H1 (cell line): Measurements from ENCODE around the gene TMIGD2. TPM values are rescaled to one million over a fixed set of nuclear protein-coding genes. Genes with fewer than 3 reads are reported as not detected.

Experiments
- CTCF ChIA-PET: fragments of 300-600 bp; sonication (Branson Sonifier 250); formaldehyde crosslinking; loops from one replicate; lab custom pipeline; 2021; ENCODE audit not compliant: partially characterized antibody; lab: Charles Lee
- POLR2A ChIA-PET: fragments of 300-600 bp; sonication (Branson Sonifier 250); formaldehyde crosslinking; loops from one replicate; lab custom pipeline; 2021; ENCODE audit warnings: inconsistent platforms; ENCODE audit not compliant: partially characterized antibody; lab: Charles Lee
- DNase-seq, 2 experiments: peaks; one replicate each; pipeline versions ENCODE4 v3.0.0 to v3.0.0-alpha.2; 2010 to 2022; ENCODE audit warnings: low spot score in 2 of 2, low read depth in 1 of 2, mixed read lengths in 1 of 2
- FAIRE-seq: peaks from 2 replicates; lab custom pipeline; 2011; peaks lifted over from hg19 to GRCh38; lab: Jason Lieb, UNC
- H2AFZ ChIP-seq: 2 replicates; pipeline ENCODE4 v1.8.1; 2012; ENCODE audit warnings: low read length, inconsistent platforms
- H2AK5ac ChIP-seq: 2 replicates; pipeline ENCODE4 v1.6.1; 2013; ENCODE audit warnings: low read depth, low read length
- H2BK120ac ChIP-seq: replicated peaks from 2 replicates; pipeline ENCODE3; 2013; ENCODE audit warnings: low read depth, low read length, inconsistent platforms
- H2BK12ac ChIP-seq: 2 replicates; pipeline ENCODE4 v1.6.1; 2013; ENCODE audit warnings: low read depth, low read length
- H2BK15ac ChIP-seq: 2 replicates; pipeline ENCODE4 v1.6.1; 2013; ENCODE audit warnings: low read length
- H2BK20ac ChIP-seq: 2 replicates; pipeline ENCODE4 v1.6.1; 2013; ENCODE audit warnings: low read length
- H2BK5ac ChIP-seq: 2 replicates; pipeline ENCODE4 v1.6.1; 2013; ENCODE audit warnings: low read depth, low read length
- H3K14ac ChIP-seq: 2 replicates; pipeline ENCODE4 v1.6.1; 2013; ENCODE audit warnings: inconsistent platforms; ENCODE audit not compliant: insufficient read length
- H3K18ac ChIP-seq: 2 replicates; pipeline ENCODE4 v1.6.1; 2013; ENCODE audit warnings: low read length; ENCODE audit errors: extremely low read depth
- H3K23ac ChIP-seq: 2 replicates; pipeline ENCODE4 v1.6.1; 2013; ENCODE audit warnings: inconsistent platforms; ENCODE audit not compliant: insufficient read length
- H3K23me2 ChIP-seq: 2 replicates; pipeline ENCODE4 v1.6.1; 2013; ENCODE audit warnings: low read depth, low read length
- H3K27ac ChIP-seq: 2 replicates; pipeline ENCODE4 v1.6.1; 2011; ENCODE audit warnings: low read depth, low read length, inconsistent platforms
- H3K27me3 ChIP-seq, 4 experiments: replicated peaks in 1 of 4; 1 replicate in 1 of 4; 2 replicates in 3 of 4; pipeline versions ENCODE4 v1.6.1 to v1.8.1; 2011 to 2013; ENCODE audit warnings: low read length in 3 of 4, mild to moderate bottlenecking in 3 of 4, inconsistent platforms in 2 of 4, mixed read lengths in 2 of 4, moderate library complexity in 1 of 4; ENCODE audit not compliant: control insufficient read depth in 3 of 4, insufficient read depth in 3 of 4; ENCODE audit errors: extremely low read depth in 1 of 4
- H3K36me3 ChIP-seq, 4 experiments: 2 replicates each; pipeline versions ENCODE4 v1.6.1 to v1.8.1; 2011 to 2013; ENCODE audit warnings: mild to moderate bottlenecking in 4 of 4, low read length in 3 of 4, moderate library complexity in 2 of 4, control low read depth in 1 of 4, inconsistent platforms in 1 of 4; ENCODE audit not compliant: insufficient read depth in 4 of 4, control insufficient read depth in 2 of 4
- H3K4ac ChIP-seq: replicated peaks from 2 replicates; pipeline ENCODE3; 2013; ENCODE audit warnings: low read length, low read depth, mixed read lengths, inconsistent platforms; ENCODE audit not compliant: insufficient read length
- H3K4me1 ChIP-seq, 4 experiments: replicated peaks in 1 of 4; 1 replicate in 1 of 4; 2 replicates in 3 of 4; pipeline versions ENCODE4 v1.6.1 to v1.8.1; 2011 to 2013; ENCODE audit warnings: low read length in 3 of 4, inconsistent platforms in 2 of 4, mixed read lengths in 1 of 4; ENCODE audit not compliant: insufficient read depth in 4 of 4, control insufficient read depth in 3 of 4
- H3K4me2 ChIP-seq, 2 experiments: 2 replicates each; pipeline versions ENCODE4 v1.6.1 to v1.8.1; 2011 to 2013; ENCODE audit warnings: low read depth in 2 of 2, low read length in 2 of 2, control low read depth in 1 of 2, inconsistent platforms in 1 of 2, mild to moderate bottlenecking in 1 of 2; ENCODE audit not compliant: insufficient read depth in 1 of 2
- H3K4me3 ChIP-seq, 4 experiments: fragments of 200-600, 300-600 bp in 1 of 4; sonication (generic), shearing (Covaris generic), sonication (Bioruptor Twin) in 1 of 4; 2 replicates each; pipeline versions ENCODE4 v1.5.1 to v1.8.1; 2011 to 2016; ENCODE audit warnings: low read length in 4 of 4, low read depth in 3 of 4, control low read depth in 2 of 4, inconsistent platforms in 2 of 4, mild to moderate bottlenecking in 2 of 4, mixed read lengths in 1 of 4, moderate library complexity in 1 of 4; ENCODE audit not compliant: insufficient read depth in 2 of 4; ENCODE audit errors: extremely low read depth in 1 of 4
- H3K56ac ChIP-seq: replicated peaks from 2 replicates; pipeline ENCODE3; 2013; ENCODE audit warnings: low read depth, mild to moderate bottlenecking, mixed read lengths, low read length, inconsistent platforms; ENCODE audit not compliant: insufficient read length
- H3K79me1 ChIP-seq: 2 replicates; pipeline ENCODE4 v1.6.1; 2013; ENCODE audit warnings: low read depth, low read length, control low read depth
- H3K79me2 ChIP-seq, 2 experiments: 2 replicates each; pipeline versions ENCODE4 v1.6.1 to v1.8.1; 2012 to 2013; ENCODE audit warnings: low read length in 2 of 2, mild to moderate bottlenecking in 2 of 2, inconsistent platforms in 1 of 2; ENCODE audit not compliant: insufficient read depth in 2 of 2, control insufficient read depth in 1 of 2
- H3K9ac ChIP-seq, 4 experiments: replicated peaks in 1 of 4; 1 replicate in 1 of 4; 2 replicates in 3 of 4; pipeline versions ENCODE4 v1.6.1 to v1.8.1; 2011 to 2013; ENCODE audit warnings: low read depth in 3 of 4, low read length in 3 of 4, control low read depth in 2 of 4, mild to moderate bottlenecking in 2 of 4, moderate library complexity in 2 of 4, inconsistent platforms in 1 of 4; ENCODE audit errors: extremely low read depth in 1 of 4
- H3K9me3 ChIP-seq, 2 experiments: 2 replicates each; pipeline versions ENCODE4 v1.6.1 to v1.8.1; 2012 to 2013; ENCODE audit warnings: mild to moderate bottlenecking in 2 of 2, moderate library complexity in 2 of 2, control low read depth in 1 of 2, inconsistent platforms in 1 of 2, low read depth in 1 of 2, low read length in 1 of 2, mixed read lengths in 1 of 2; ENCODE audit not compliant: insufficient read depth in 2 of 2
- H4K20me1 ChIP-seq, 2 experiments: replicated peaks in 1 of 2; 2 replicates each; pipeline versions ENCODE3 to v1.8.1; 2011 to 2013; ENCODE audit warnings: inconsistent platforms in 2 of 2, low read length in 2 of 2, mild to moderate bottlenecking in 1 of 2; ENCODE audit not compliant: insufficient read depth in 2 of 2, control insufficient read depth in 1 of 2
- H4K5ac ChIP-seq: 2 replicates; pipeline ENCODE4 v1.6.1; 2013; ENCODE audit warnings: low read length, low read depth, mixed read lengths, inconsistent platforms; ENCODE audit not compliant: insufficient read length
- H4K8ac ChIP-seq: 2 replicates; pipeline ENCODE4 v1.8.0; 2013; ENCODE audit warnings: mild to moderate bottlenecking, moderate library complexity, low read length, inconsistent platforms; ENCODE audit not compliant: insufficient read depth; ENCODE audit errors: extremely low read depth
- H4K91ac ChIP-seq: replicated peaks from 2 replicates; pipeline ENCODE3; 2013; ENCODE audit warnings: low read length, mixed read lengths, inconsistent platforms; ENCODE audit not compliant: insufficient read length
- BRCA1 ChIP-seq: IDR thresholded peaks from 2 replicates; pipeline ENCODE4 v1.6.1; 2012; ENCODE audit warnings: low read depth, low read length, improper control_type of control experiment
- CHD2 ChIP-seq: IDR thresholded peaks from 2 replicates; pipeline ENCODE4 v1.6.1; 2012; ENCODE audit warnings: low read length, improper control_type of control experiment
- CTCF ChIP-seq, 3 experiments: IDR thresholded peaks; 1 replicate in 2 of 3; 2 replicates in 1 of 3; pipeline versions ENCODE4 v1.5.1 to v1.6.1; 2011; ENCODE audit warnings: low read length in 3 of 3, mild to moderate bottlenecking in 3 of 3, inconsistent platforms in 2 of 3, low read depth in 1 of 3, moderate library complexity in 1 of 3; ENCODE audit not compliant: insufficient read depth in 1 of 3; ENCODE audit errors: control extremely low read depth in 1 of 3
- JUN ChIP-seq: IDR thresholded peaks from 2 replicates; pipeline ENCODE4 v1.6.1; 2011; ENCODE audit warnings: low read depth, mild to moderate bottlenecking, improper control_type of control experiment, low read length
- SIRT6 ChIP-seq: IDR thresholded peaks from one replicate; pipeline ENCODE4 v1.7.1; 2012; ENCODE audit warnings: low read length, inconsistent platforms
- SP2 ChIP-seq: IDR thresholded peaks from 2 replicates; pipeline ENCODE4 v1.6.1; 2012; ENCODE audit warnings: mild to moderate bottlenecking, low read length, inconsistent platforms
- WGBS, 2 experiments: shearing (Covaris generic) in 1 of 2; methylation state at CpG; one replicate each; pipeline versions ENCODE4 v1.1.6 to v1.1.7; 2013 to 2015; ENCODE audit warnings: low lambda C conversion rate in 2 of 2, mixed read lengths in 2 of 2, inconsistent platforms in 1 of 2, low coverage in 1 of 2, missing lambda C conversion rate in 1 of 2; ENCODE audit not compliant: insufficient replicate concordance in 2 of 2, insufficient coverage in 1 of 2, insufficient read length in 1 of 2; ENCODE audit errors: extremely low coverage in 1 of 2, missing lambda C conversion rate in 1 of 2; 5-methylcytosine and 5-hydroxymethylcytosine counted together
- polyA plus RNA-seq, 7 experiments: library from polyadenylated mRNA; depleted of rRNA in 3 of 7; stranded (reverse) in 5 of 7; unstranded in 2 of 7; fragments of >200 nt in 5 of 7; fragments of 200-250 nt in 2 of 7; gene quantifications; 1 replicate in 5 of 7; 2 replicates in 1 of 7; 4 replicates in 1 of 7; pipeline versions ENCODE4 v1.2.1 to v1.2.3, GENCODE V29; 2011 to 2013; ENCODE audit warnings: missing spikeins in 2 of 7, mixed read lengths in 2 of 7
- total RNA-seq: library from RNA; stranded (reverse); fragmentation: NEBNext Ultra II Directional; extraction: Animal tissue kit (Norgen Biotek cat#: 25700); gene quantifications from 2 replicates; pipeline ENCODE4 v1.2.1, GENCODE V29; 2021
- TF ChIP-seq, protein P1 (sequence below): IDR thresholded peaks from 2 replicates; pipeline ENCODE4 v1.6.1; 2011; ENCODE audit warnings: low read length, improper control_type of control experiment

Gene TMIGD2
- total and polyA plus RNA-seq, 2 of the 8 experiments (the other 6 are each of a cell fraction or from before 2014, with no cell fraction given), result 0.39 to 0.41 TPM

DNA sequence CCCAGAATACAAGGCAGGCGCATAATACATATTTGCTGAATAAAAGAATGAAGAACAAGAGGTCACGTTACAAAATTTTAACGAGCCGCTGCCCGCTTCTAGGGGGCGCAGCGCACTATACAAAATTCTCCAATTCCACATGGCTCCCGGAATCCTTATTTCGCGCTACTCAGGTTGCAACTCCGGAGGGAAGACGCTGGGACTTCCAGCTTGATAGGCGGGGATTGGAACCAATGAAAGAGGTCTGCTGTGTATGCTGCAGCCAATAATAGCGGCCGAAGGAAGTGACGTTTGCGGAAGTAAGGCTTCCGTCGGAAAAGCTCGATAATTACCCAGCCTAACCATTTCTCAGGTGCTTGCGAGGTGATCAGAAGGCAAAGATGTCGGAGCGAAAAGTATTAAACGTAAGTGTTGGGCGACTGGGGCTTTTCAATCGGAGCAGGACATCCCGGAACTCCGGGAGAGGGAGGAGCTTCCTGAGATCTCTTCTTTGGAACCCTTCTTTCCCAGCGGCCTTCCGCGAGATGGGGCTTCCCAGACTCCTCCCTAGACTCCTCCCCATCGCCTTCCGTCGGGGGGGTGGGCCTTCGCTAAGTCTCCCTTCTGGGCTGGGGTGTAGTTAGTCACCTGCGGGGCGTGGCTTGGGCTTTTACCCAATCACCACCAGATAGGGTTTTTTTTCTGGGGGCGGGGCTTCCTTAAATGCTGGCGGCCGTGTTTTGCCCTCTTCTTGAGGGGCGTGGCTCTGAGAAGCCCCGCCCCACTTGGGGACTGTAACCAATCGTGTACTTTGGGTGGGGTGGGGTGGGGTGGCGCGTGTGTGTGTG is 55.2 kb downstream of the TMIGD2 start, which contains the start of gene YJU2:
Gene YJU2 (plus strand): TSS at position 314 of the 827 bp plus-strand sequence. CDS start 67 bp downstream, at position 381.
- peak within 1 kb of the TSS; percentile 67 to 98 (median 93) for H3K9ac ChIP-seq
- peak within 1 kb of the TSS; percentile 87 for H4K91ac ChIP-seq
- H2BK20ac ChIP-seq, result no peak within 1 kb of the TSS
- H3K23me2 ChIP-seq, result no peaks in the 10 kb centered on the region; the same call in 1 of the 2 replicates
- H4K8ac ChIP-seq, result peak within 1 kb of the TSS; percentile 96; the same call in 1 of the 2 replicates
- peaks cover 0 to 3% of the 10 kb centered on the region in 2 experiments for H4K20me1 ChIP-seq
- H3K79me1 ChIP-seq, result peaks cover 5% of the 10 kb centered on the region; the same call in 1 of the 2 replicates
- ChIA-PET POLR2A (interaction anchor here (0.5 to 2.1 kb wide), 17 partner anchors 11 to 278 kb away, joined by 3 to 16 read pairs (median 3); partner anchors contain the start of genes CHAF1A, EEF2 and MPND), CTCF (interaction anchor here (0.6 to 1.2 kb wide), 3 partner anchors 13 to 225 kb away, joined by 3 to 4 read pairs (median 3); partner anchors contain the start of gene HDGFL2)
- no peak within 1 kb of the TSS for H2AK5ac ChIP-seq
- no peak within 1 kb of the TSS for H2BK120ac ChIP-seq
- WGBS, 2 experiments, result 0% methylated on average over 42 of the region's 45 CpGs; no CpG with 5 or more reads in 1 of the 2 experiments
- peak within 1 kb of the TSS; percentile 30 for H3K4ac ChIP-seq
- peak within 1 kb of the TSS; percentile 95 for H2AFZ ChIP-seq
- DNase-seq (peak; percentile 98), FAIRE-seq (peak; percentile 82)
- H3K27ac ChIP-seq, result peak within 1 kb of the TSS; percentile 98
- H2BK5ac ChIP-seq, result peak within 1 kb of the TSS; percentile 60
- no peak within 1 kb of the TSS for H3K56ac ChIP-seq
- H3K4me2 ChIP-seq, result peak within 1 kb of the TSS; percentile 72 to 77
- H3K9me3 ChIP-seq, result peaks cover 0 to 1% of the 10 kb centered on the region in 2 experiments; a peak in 1 of 4 replicates
- no peak within 1 kb of the TSS for H3K23ac ChIP-seq
- H2BK12ac ChIP-seq, result peak within 1 kb of the TSS; percentile 12; the same call in 1 of the 2 replicates
- H3K4me3 ChIP-seq, result peak within 1 kb of the TSS; percentile 79 to 96 (median 90)
- H3K18ac ChIP-seq, result peak within 1 kb of the TSS; percentile 91
- H3K4me1 ChIP-seq, result peaks cover 0 to 4% (median 1%) of the 10 kb centered on the region in 4 experiments; a peak in 3 of 7 replicates
- H3K27me3 ChIP-seq, result no peaks in the 10 kb centered on the region
- peaks cover 15 to 26% (median 20%) of the 10 kb centered on the region in 4 experiments for H3K36me3 ChIP-seq
- peak within 1 kb of the TSS; percentile 95; the same call in 1 of the 2 replicates for H2BK15ac ChIP-seq
- H3K14ac ChIP-seq, result no peak within 1 kb of the TSS
- peak within 1 kb of the TSS; percentile 91 for H4K5ac ChIP-seq
- peaks cover 0 to 8% of the 10 kb centered on the region in 2 experiments; a peak in 2 of 4 replicates for H3K79me2 ChIP-seq
- TF ChIP-seq SP2 (peak; percentile 97), JUN (no peak), CHD2 (peak; percentile 97), CTCF (IDR thresholded peaks at IDR 0.05; ENCODE audit: control extremely low read depth in 1 of 3, insufficient read depth in 1 of 3, low read depth in 1 of 3, low read length in 3 of 3) (peak; percentile 45 to 65 (median 55)), SIRT6 (no peak), BRCA1 (peak; percentile 33)
- TF ChIP-seq, protein P1, sequence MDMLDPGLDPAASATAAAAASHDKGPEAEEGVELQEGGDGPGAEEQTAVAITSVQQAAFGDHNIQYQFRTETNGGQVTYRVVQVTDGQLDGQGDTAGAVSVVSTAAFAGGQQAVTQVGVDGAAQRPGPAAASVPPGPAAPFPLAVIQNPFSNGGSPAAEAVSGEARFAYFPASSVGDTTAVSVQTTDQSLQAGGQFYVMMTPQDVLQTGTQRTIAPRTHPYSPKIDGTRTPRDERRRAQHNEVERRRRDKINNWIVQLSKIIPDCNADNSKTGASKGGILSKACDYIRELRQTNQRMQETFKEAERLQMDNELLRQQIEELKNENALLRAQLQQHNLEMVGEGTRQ, result no peak
